HepG2 (cell line): ENCODE data around the gene HAP1. TPM values are rescaled to one million over a fixed set of nuclear protein-coding genes. Genes with fewer than 3 reads are reported as not detected.

Experiments used
- AGO2 ChIP-seq: fragments of 200-400 bp; formaldehyde crosslinking; optimal IDR thresholded peaks from 2 replicates; pipeline ENCODE3; 2017; ENCODE audit warnings: mild to moderate bottlenecking, low read depth, low read length, moderate library complexity
- CHD2 ChIP-seq: IDR thresholded peaks from 2 replicates; pipeline ENCODE4 v1.6.1; 2011; ENCODE audit warnings: low read depth, low read length, improper control_type of control experiment
- EP300 ChIP-seq, 3 experiments: sonication (generic) in 1 of 3; formaldehyde crosslinking in 1 of 3; IDR thresholded peaks; 2 replicates each; pipeline versions ENCODE4 v1.5.1 to v1.6.1; 2011 to 2020; ENCODE audit warnings: low read depth in 2 of 3, low read length in 2 of 3, borderline replicate concordance in 1 of 3, improper control_type of control experiment in 1 of 3, mild to moderate bottlenecking in 1 of 3, missing genetic modification reagents in 1 of 3, moderate library complexity in 1 of 3
- KAT2B ChIP-seq: fragments of 150-350 bp; IDR thresholded peaks from 2 replicates; pipeline ENCODE4 v1.6.1; 2014; ENCODE audit warnings: low read depth, low read length, borderline replicate concordance
- NR2F1 ChIP-seq, 2 experiments: fragments of 450-650 bp in 1 of 2; formaldehyde crosslinking in 1 of 2; IDR thresholded peaks; 2 replicates each; pipeline versions ENCODE4 v1.5.0 to v1.6.1; 2016 to 2020; ENCODE audit warnings: mild to moderate bottlenecking in 1 of 2, missing compliant biosample characterization in 1 of 2, missing genetic modification reagents in 1 of 2, moderate library complexity in 1 of 2
- PAF1 ChIP-seq: IDR thresholded peaks from 2 replicates; pipeline ENCODE4 v1.6.1; 2016; ENCODE audit warnings: missing genetic modification reagents, missing compliant biosample characterization
- RARG ChIP-seq: sonication (generic); formaldehyde crosslinking; IDR thresholded peaks from 2 replicates; pipeline ENCODE4 v1.4.0; 2020; ENCODE audit warnings: low read depth, mild to moderate bottlenecking, missing genetic modification reagents
- RBFOX2 ChIP-seq: fragments of 200-400 bp; formaldehyde crosslinking; IDR thresholded peaks from 2 replicates; pipeline ENCODE4 v1.6.1; 2017; ENCODE audit warnings: low read depth, mild to moderate bottlenecking, low read length
- RBM22 ChIP-seq: fragments of 200-400 bp; formaldehyde crosslinking; optimal IDR thresholded peaks from 2 replicates; pipeline ENCODE3; 2017; ENCODE audit warnings: mild to moderate bottlenecking, low read length, moderate library complexity
- SATB2 ChIP-seq: sonication (generic); formaldehyde crosslinking; IDR thresholded peaks from 2 replicates; pipeline ENCODE4 v1.5.0; 2020; ENCODE audit warnings: missing genetic modification reagents
- TGIF2 ChIP-seq: IDR thresholded peaks from 2 replicates; pipeline ENCODE4 v1.6.1; 2016; ENCODE audit warnings: control low read depth, missing compliant biosample characterization
- ZC3H4 ChIP-seq: sonication (generic); formaldehyde crosslinking; IDR thresholded peaks from 2 replicates; pipeline ENCODE4 v1.4.0; 2020; ENCODE audit warnings: missing genetic modification reagents, borderline replicate concordance
- ZKSCAN5 ChIP-seq: sonication (generic); formaldehyde crosslinking; IDR thresholded peaks from 2 replicates; pipeline ENCODE4 v1.5.1; 2020; ENCODE audit warnings: mild to moderate bottlenecking, missing genetic modification reagents
- ZNF101 ChIP-seq: sonication (generic); formaldehyde crosslinking; IDR thresholded peaks from 2 replicates; pipeline ENCODE4 v1.4.0; 2020; ENCODE audit warnings: mild to moderate bottlenecking, low read depth, missing genetic modification reagents, borderline replicate concordance
- ZNF253 ChIP-seq: sonication (generic); formaldehyde crosslinking; IDR thresholded peaks from 2 replicates; pipeline ENCODE4 v1.8.0; 2022; ENCODE audit warnings: mild to moderate bottlenecking, missing genetic modification reagents, borderline replicate concordance
- ZNF530 ChIP-seq: sonication (generic); formaldehyde crosslinking; IDR thresholded peaks from 2 replicates; pipeline ENCODE4 v1.5.0; 2020; ENCODE audit warnings: low read depth, mild to moderate bottlenecking, missing genetic modification reagents
- ZNF557 ChIP-seq: sonication (generic); formaldehyde crosslinking; IDR thresholded peaks from 2 replicates; pipeline ENCODE4 v1.4.0; 2020; ENCODE audit warnings: missing genetic modification reagents
- ZNF562 ChIP-seq: sonication (generic); formaldehyde crosslinking; IDR thresholded peaks from 2 replicates; pipeline ENCODE4 v1.8.0; 2022; ENCODE audit warnings: missing genetic modification reagents, borderline replicate concordance
- ZNF567 ChIP-seq: sonication (generic); formaldehyde crosslinking; IDR thresholded peaks from 2 replicates; pipeline ENCODE4 v1.8.1; 2023; ENCODE audit warnings: mild to moderate bottlenecking, missing genetic modification reagents, borderline replicate concordance
- ZNF788 ChIP-seq: sonication (generic); formaldehyde crosslinking; IDR thresholded peaks from 2 replicates; pipeline ENCODE4 v1.5.0; 2020; ENCODE audit warnings: mild to moderate bottlenecking, missing genetic modification reagents, borderline replicate concordance
- polyA plus RNA-seq, 8 experiments: library from polyadenylated mRNA; depleted of rRNA in 3 of 8; stranded (reverse) in 7 of 8; unstranded in 1 of 8; fragments of >200 nt; fragmentation: Illumina TruSeq in 4 of 8; extraction: Trizol in 4 of 8; gene quantifications; 2 replicates each; pipeline versions ENCODE4 v1.2.1 to v1.2.3, GENCODE V29; 2011 to 2016; ENCODE audit warnings: low read depth in 4 of 8, missing spikeins in 1 of 8, mixed read lengths in 1 of 8; ENCODE audit not compliant: insufficient read depth in 1 of 8
- total RNA-seq, 5 experiments: library from RNA; depleted of rRNA; stranded (reverse); fragments of >200 nt; fragmentation: Illumina TruSeq; extraction: Trizol; gene quantifications; 2 replicates each; pipeline ENCODE4 v1.2.3, GENCODE V29; 2016; ENCODE audit warnings: low read depth in 1 of 5
- TF ChIP-seq, protein P1 (sequence below): sonication (generic); formaldehyde crosslinking; IDR thresholded peaks from 2 replicates; pipeline ENCODE4 v1.4.0; 2020; ENCODE audit warnings: mild to moderate bottlenecking, missing genetic modification reagents

HAP1 gene
- total and polyA plus RNA-seq, 2 of the 13 experiments (the other 11 are each of a cell fraction or from before 2014, with no cell fraction given) = 0.07 TPM

DNA sequence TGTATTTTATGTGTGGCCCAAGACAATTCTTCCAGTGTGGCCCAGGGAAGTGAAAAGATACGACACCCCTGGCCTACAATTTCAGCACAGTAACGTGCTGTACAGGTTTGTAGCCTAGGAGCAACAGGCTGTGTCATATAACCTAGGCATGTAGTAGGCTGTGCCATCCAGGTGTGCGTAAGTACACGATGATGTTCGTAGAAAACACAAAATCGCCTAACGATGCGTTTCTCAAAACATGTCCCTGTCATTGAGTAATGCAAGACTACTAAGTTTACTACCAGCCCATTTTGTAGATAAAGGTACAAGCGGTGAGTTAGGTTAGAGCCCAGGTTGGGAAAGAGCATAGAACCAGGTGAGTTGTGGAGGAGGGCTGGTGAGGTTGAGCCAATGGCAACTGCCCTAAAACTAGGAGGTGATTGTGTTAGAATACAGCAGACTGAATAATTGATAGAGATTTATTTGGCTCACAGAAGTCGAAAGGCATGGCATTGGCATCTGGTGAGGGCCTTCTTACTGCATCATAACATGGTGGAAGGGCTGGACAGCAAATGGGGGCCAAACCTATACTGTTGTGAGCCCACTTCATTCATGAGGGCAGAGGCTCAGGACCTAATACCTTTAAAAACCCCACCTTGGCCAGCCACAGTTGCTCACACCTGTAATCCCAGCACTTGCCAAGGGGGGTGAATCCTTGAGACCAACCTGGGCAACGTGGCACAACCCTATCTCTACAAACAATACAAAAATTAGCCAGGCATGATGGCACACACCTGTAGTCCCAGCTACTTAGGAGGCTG lies 41.5 kb downstream of the HAP1 start (continued):
- TF ChIP-seq ZNF253 (CRISPR knock-in tag) (0 out of 2 replicates have a peak, but pooled peaks have one; percentile 72), ZNF101 (CRISPR knock-in tag) (0 out of 2 replicates have a peak, but pooled peaks have one; percentile 19), TGIF2 (0 out of 2 replicates have a peak, but pooled peaks have one; percentile 44), ZNF562 (CRISPR knock-in tag) (peak; percentile 71; the same call in 1 of the 2 replicates), ZNF567 (CRISPR knock-in tag) (0 out of 2 replicates have a peak, but pooled peaks have one; percentile 34), EP300 (IDR thresholded peaks at IDR 0.05; ENCODE audit: low read depth in 2 of 2, low read length in 2 of 2) (no peak), EP300 (CRISPR knock-in tag; IDR thresholded peaks at IDR 0.05; ENCODE audit: borderline replicate concordance) (peak; percentile 31; the same call in 1 of the 2 replicates), RBM22 (peak; percentile 99), ZNF557 (CRISPR knock-in tag) (no peak), ZNF788 (CRISPR knock-in tag) (peak; percentile 29; the same call in 1 of the 2 replicates), AGO2 (peak; percentile 69), ZKSCAN5 (CRISPR knock-in tag) (no peak), KAT2B (no peak), NR2F1 (CRISPR knock-in tag; IDR thresholded peaks at IDR 0.05) (peak in 1 of 2 experiments; percentile 15; a peak in 1 of 4 replicates), RARG (CRISPR knock-in tag) (no peak), ZC3H4 (CRISPR knock-in tag) (peak; percentile 70), PAF1 (CRISPR knock-in tag) (peak; percentile 99), RBFOX2 (peak; percentile 75), SATB2 (CRISPR knock-in tag) (no peak), CHD2 (0 out of 2 replicates have a peak, but pooled peaks have one; percentile 43), ZNF530 (CRISPR knock-in tag) (no peak)
- TF ChIP-seq, protein P1, sequence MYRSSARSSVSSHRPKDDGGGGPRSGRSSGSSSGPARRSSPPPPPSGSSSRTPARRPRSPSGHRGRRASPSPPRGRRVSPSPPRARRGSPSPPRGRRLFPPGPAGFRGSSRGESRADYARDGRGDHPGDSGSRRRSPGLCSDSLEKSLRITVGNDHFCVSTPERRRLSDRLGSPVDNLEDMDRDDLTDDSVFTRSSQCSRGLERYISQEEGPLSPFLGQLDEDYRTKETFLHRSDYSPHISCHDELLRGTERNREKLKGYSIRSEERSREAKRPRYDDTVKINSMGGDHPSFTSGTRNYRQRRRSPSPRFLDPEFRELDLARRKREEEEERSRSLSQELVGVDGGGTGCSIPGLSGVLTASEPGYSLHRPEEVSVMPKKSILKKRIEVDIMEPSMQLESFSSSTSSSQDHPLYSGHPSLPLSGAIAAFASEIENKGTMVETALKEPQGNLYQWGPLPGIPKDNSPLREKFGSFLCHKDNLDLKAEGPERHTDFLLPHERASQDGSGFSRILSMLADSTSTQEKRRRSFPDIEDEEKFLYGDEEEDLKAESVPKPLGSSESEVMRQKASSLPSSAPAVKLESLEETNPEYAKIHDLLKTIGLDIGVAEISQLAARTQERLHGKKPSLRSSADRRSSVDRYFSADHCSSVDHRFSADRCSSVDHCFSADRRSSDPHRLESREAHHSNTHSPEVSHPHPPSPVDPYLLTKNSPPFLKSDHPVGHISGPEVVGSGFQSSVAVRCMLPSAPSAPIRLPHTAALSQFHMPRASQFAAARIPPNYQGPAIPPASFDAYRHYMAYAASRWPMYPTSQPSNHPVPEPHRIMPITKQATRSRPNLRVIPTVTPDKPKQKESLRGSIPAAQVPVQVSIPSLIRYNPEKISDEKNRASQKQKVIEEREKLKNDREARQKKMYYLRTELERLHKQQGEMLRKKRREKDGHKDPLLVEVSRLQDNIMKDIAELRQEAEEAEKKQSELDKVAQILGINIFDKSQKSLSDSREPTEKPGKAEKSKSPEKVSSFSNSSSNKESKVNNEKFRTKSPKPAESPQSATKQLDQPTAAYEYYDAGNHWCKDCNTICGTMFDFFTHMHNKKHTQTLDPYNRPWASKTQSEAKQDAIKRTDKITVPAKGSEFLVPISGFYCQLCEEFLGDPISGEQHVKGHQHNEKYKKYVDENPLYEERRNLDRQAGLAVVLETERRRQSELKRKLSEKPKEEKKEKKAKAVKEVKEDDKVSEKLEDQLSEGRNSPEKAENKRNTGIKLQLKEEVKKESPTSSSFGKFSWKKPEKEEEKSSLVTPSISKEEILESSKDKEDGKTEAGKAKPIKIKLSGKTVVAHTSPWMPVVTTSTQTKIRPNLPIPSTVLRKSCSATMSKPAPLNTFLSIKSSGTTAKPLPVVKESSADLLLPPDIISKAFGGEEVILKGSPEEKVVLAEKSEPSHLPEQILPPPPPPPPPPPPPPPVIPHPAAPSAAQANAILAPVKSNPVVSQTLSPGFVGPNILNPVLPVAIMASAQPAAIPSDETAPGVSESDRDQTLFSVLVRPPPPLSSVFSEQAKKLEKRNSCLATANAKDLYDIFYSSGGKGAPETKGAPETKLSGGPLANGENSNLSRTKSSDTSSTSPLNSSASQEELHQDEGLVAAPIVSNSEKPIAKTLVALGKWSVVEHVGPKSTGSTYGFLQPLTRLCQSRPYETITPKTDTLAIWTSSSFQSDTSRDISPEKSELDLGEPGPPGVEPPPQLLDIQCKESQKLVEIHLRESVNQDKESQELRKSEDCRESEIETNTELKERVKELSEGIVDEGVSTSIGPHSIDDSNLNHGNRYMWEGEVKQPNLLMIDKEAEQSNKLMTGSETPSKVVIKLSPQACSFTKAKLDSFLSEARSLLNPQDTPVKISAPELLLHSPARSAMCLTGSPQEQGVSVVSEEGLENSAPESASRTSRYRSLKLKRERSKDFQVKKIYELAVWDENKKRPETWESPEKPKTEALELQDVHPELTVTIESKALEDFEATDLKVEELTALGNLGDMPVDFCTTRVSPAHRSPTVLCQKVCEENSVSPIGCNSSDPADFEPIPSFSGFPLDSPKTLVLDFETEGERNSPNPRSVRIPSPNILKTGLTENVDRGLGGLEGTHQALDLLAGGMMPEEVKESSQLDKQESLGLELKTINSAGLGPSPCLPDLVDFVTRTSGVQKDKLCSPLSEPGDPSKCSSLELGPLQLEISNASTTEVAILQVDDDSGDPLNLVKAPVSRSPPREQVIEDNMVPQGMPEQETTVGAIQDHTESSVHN (CRISPR knock-in tag) = peak; percentile 97
